Cardiac septum (tissue), 1 donor: ENCODE results near the gene CNRIP1. TPM values are rescaled to one million over a fixed set of nuclear protein-coding genes. Genes with fewer than 3 reads are reported as not detected.

Experiments
- DNase-seq: peaks from one replicate; pipeline ENCODE4 v3.0.0-alpha.2; 2020; ENCODE audit warnings: low spot score
- intact Hi-C: fragments of 100-400 bp; cut with DNase I; formaldehyde crosslinking; loops from one replicate; pipeline ENCODE4 v1.14.0; 2022
- total RNA-seq: library from RNA; stranded (reverse); fragmentation: NEBNext Ultra II Directional; extraction: Animal tissue kit (Norgen Biotek cat#: 25700); gene quantifications from one replicate; pipeline ENCODE4 v1.2.1, GENCODE V29; 2021
- donor health status: DM: no; HTN: no; CAD: no.

The CNRIP1 gene
- total RNA-seq, 1 donor from 2014 or later: 10.1 TPM

GRCh38 chr2:68263632-68264031 lies 56.1 kb downstream of the CNRIP1 start:
- DNase-seq: no peak
- intact Hi-C loops: no loop called here

- intact Hi-C loops: no loop called here
- DNase-seq: no peak
These were observed 60.9 kb downstream of the CNRIP1 start for GRCh38 chr2:68258851-68259250.

GRCh38 chr2:68256093-68256450 lies 63.7 kb downstream of the CNRIP1 start:
- no peak for DNase-seq
- intact Hi-C loops: no loop called here

- intact Hi-C loops: loop anchor here (1.0 to 5.0 kb wide), 4 partner anchors 34 to 97 kb away; partner anchors contain the start of gene PNO1
These were observed 66.3 kb downstream of the CNRIP1 start for GRCh38 chr2:68253219-68254068.

GRCh38 chr2:68252400-68253218 lies 67.1 kb downstream of the CNRIP1 start, which contains the start of gene PPP3R1:
PPP3R1 (minus strand) TSS chr2:68252532; CDS start chr2:68252127, 405 bp downstream.
- intact Hi-C loops: loop anchor here (1.0 to 5.0 kb wide), 4 partner anchors 35 to 96 kb away; partner anchors contain the start of gene PNO1
- peak; percentile 98 for DNase-seq

More at GRCh38 chr2:68253219-68254068, 66.3 kb downstream of the CNRIP1 start:
- no peak for DNase-seq

- no peak for DNase-seq
- intact Hi-C loops: loop anchor here (2.0 to 5.0 kb wide), 3 partner anchors 35 to 95 kb away; partner anchors contain the start of gene PNO1
These were observed 67.8 kb downstream of the CNRIP1 start for GRCh38 chr2:68251855-68252399.

GRCh38 chr2:68251187-68251854 lies 68.4 kb downstream of the CNRIP1 start:
- intact Hi-C loops: loop anchor here (5.0 kb wide), 1 partner anchor 36 kb away; no protein-coding TSS in a partner anchor
- peak; percentile 82 for DNase-seq

- intact Hi-C loops: loop anchor here (5.0 kb wide), 1 partner anchor 37 kb away; no protein-coding TSS in a partner anchor
- no peak for DNase-seq
These were observed 69.0 kb downstream of the CNRIP1 start for GRCh38 chr2:68250652-68251186.

GRCh38 chr2:68250196-68250595 lies 69.6 kb downstream of the CNRIP1 start:
- intact Hi-C loops: loop anchor here (5.0 kb wide), 1 partner anchor 37 kb away; no protein-coding TSS in a partner anchor
- DNase-seq: no peak

- intact Hi-C loops: no loop called here
- no peak for DNase-seq
These were observed 70.9 kb downstream of the CNRIP1 start for GRCh38 chr2:68248806-68249205.

- no peak for DNase-seq
- intact Hi-C loops: no loop called here
These were observed 71.4 kb downstream of the CNRIP1 start for GRCh38 chr2:68248361-68248760.

GRCh38 chr2:68246396-68246795 lies 73.4 kb downstream of the CNRIP1 start:
- no peak for DNase-seq
- intact Hi-C loops: no loop called here

- no peak for DNase-seq
- intact Hi-C loops: no loop called here
These were observed 74.1 kb downstream of the CNRIP1 start for GRCh38 chr2:68245672-68246071.

GRCh38 chr2:68245066-68245465 lies 74.7 kb downstream of the CNRIP1 start:
- intact Hi-C loops: no loop called here
- DNase-seq: no peak

GRCh38 chr2:68244456-68244855 lies 75.3 kb downstream of the CNRIP1 start:
- no peak for DNase-seq
- intact Hi-C loops: no loop called here
